OCI-LY3 (cell line): Measurements from ENCODE around the gene PSMA7.

Experiments used
- EZH2phosphoT487 ChIP-seq: fragments of 200-600 bp; shearing (Covaris generic); IDR thresholded peaks from 2 replicates; pipeline ENCODE4 v1.6.1; 2018; ENCODE audit warnings: antibody characterized with exemption, mixed run types, low read depth
- TF ChIP-seq, protein P1 (sequence below): fragments of 200-600, 300-600 bp; sonication (generic); IDR thresholded peaks from 2 replicates; pipeline ENCODE4 v1.5.1; 2014; ENCODE audit warnings: antibody characterized with exemption, low read length, low read depth

DNA sequence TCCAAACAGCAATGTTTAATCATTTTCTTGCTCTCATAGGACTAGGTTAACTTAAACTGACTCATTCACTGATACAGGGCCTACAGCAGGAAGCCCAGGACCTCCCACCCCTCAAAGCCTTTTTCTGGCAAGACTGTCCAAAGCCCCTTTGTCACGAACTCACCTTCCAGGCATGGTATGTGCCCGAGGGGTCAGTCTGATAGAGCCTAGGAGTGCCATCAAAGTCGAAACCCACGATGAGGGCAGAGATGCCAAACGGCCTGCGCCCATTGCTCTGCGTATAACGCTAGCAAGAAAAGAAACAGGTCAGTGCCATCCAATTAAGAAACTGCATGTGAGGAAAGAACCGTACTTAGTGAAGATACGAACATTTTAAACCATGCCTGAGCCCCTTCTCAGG, 4.3 kb downstream of the PSMA7 start:
- TF ChIP-seq, protein P1, sequence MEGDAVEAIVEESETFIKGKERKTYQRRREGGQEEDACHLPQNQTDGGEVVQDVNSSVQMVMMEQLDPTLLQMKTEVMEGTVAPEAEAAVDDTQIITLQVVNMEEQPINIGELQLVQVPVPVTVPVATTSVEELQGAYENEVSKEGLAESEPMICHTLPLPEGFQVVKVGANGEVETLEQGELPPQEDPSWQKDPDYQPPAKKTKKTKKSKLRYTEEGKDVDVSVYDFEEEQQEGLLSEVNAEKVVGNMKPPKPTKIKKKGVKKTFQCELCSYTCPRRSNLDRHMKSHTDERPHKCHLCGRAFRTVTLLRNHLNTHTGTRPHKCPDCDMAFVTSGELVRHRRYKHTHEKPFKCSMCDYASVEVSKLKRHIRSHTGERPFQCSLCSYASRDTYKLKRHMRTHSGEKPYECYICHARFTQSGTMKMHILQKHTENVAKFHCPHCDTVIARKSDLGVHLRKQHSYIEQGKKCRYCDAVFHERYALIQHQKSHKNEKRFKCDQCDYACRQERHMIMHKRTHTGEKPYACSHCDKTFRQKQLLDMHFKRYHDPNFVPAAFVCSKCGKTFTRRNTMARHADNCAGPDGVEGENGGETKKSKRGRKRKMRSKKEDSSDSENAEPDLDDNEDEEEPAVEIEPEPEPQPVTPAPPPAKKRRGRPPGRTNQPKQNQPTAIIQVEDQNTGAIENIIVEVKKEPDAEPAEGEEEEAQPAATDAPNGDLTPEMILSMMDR, result no peak
- no peak for TF ChIP-seq EZH2phosphoT487
